HG03565 (cell line): ENCODE data around the gene SLC6A9.

Experiments used
- ATAC-seq: cut with Tn5 transposase; IDR thresholded peaks from one replicate; pipeline ENCODE4 v1.9.1; 2021; ENCODE audit warnings: mild to moderate bottlenecking, moderate library complexity; ENCODE audit not compliant: unreplicated experiment

Gene SLC6A9

GRCh38 chr1:44049839-44050238 is 18.6 kb upstream of the SLC6A9 start:
- ATAC-seq = no peak

GRCh38 chr1:44048532-44049215 is 17.4 kb upstream of the SLC6A9 start:
- ATAC-seq = no peak

- no peak for ATAC-seq
These were observed 15.9 kb upstream of the SLC6A9 start for GRCh38 chr1:44047131-44047530.

DNA sequence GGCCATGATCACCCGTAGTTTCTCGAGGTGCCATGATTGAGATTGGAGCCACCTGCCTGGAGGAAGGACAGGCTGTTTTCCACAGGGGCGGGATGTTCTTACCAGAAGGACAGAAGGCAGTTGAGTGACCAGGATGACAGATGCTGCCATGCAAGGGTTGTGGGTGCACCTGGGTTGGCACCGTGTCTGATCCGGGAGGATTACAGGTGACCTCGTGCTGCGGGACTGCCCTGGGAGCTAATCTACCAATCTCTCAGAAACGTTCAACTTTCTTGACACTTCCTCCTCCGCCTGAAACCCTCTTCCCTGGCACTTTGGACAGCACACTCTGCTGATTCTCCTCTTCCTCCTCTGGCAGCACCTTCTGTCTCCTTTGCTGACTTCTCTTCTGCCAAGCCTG is 13.8 kb upstream of the SLC6A9 start:
- no peak for ATAC-seq

DNA sequence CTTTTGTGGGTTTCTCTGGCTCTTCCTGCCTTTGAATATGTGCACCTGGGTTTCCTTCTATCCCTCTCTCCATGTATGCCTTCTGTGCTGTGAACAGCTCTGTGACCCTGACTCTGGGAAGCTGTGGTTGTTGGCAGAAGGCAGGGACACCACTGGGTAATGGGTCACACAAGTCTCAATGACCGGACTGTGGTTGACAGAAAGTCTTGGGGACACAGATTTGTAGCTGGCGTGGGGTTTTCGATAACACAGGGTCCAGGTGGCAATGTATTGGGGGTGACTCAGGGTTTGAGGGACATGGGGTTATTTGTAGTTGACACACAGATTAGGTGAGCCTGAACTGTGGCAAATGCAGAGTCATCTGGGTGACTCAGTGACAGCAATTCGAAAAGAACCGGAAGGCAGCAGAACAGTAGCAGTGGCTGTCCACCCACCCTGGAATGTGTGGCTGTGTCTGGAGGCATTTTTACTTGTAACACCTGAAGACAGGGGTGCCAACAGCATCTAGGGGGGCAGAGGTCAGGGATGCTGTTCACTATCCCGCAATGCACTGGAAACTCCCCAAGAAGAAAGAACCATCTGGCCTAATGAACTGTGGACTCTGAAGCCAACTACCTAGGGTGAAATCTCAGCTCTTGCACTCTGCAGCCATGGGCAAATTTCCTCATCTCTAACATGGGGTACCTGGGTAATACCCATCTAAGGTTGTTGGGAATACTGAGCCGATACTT is 13.0 kb upstream of the SLC6A9 start:
- no peak for ATAC-seq

GRCh38 chr1:44043176-44044070 is 12.2 kb upstream of the SLC6A9 start:
- no peak for ATAC-seq

- no peak for ATAC-seq
These were observed 9.6 kb upstream of the SLC6A9 start for GRCh38 chr1:44040846-44041245.

DNA sequence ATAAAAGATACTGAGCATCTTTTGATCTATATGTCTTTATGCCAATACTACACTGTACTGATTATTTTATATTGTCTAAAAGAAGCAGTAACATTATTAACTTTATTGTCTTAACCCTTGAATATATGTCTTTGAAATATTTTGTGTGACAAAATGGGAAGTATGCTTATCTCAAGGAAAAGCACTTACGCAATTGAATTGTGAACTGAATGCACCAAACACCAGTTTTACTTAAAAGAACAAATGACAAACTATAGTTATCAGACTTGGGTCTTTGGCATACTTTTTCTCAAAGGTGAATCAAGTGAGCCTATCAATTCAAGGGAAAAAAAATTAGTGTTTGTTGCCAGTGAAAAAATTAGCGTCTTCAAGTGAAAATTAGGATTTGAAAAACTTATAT is 9.2 kb upstream of the SLC6A9 start:
- no peak for ATAC-seq

DNA sequence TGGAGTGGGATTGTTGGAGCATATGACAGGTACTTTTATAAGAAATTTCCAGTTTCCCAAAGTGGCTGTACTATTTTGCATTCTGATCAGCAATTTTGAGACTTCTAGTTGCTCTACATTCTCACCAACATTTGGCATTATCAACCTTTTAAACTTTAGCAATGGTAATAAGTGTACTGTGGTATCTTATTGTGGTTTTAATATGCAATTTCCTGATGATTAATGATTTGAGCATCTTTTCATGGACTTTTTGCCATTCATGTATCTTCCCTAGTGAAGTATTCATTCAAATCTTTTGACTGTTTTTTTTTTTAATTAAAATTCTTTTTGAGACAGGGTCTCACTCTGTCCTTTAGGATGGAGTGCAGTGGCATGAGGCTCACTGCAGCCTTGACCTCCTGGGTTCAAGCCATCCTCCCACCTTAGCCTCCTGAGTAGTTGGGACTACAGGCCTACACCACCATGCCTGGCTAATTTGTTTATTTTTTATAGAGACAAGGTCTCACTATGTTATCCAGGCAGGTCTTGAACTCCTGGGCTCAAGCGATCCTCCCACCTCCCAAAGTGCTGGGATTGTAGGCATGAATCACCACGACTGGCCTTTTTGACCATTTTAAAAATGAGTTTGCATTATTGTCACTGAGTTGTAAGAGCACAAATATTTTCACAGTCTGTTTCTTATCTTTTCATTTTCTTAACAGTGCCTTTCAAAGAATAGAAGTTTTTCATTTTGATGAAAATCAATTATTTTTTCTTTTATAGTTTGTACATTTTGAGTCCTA is 7.8 kb upstream of the SLC6A9 start:
- ATAC-seq = no peak

GRCh38 chr1:44037154-44037553 is 5.9 kb upstream of the SLC6A9 start:
- ATAC-seq = no peak

DNA sequence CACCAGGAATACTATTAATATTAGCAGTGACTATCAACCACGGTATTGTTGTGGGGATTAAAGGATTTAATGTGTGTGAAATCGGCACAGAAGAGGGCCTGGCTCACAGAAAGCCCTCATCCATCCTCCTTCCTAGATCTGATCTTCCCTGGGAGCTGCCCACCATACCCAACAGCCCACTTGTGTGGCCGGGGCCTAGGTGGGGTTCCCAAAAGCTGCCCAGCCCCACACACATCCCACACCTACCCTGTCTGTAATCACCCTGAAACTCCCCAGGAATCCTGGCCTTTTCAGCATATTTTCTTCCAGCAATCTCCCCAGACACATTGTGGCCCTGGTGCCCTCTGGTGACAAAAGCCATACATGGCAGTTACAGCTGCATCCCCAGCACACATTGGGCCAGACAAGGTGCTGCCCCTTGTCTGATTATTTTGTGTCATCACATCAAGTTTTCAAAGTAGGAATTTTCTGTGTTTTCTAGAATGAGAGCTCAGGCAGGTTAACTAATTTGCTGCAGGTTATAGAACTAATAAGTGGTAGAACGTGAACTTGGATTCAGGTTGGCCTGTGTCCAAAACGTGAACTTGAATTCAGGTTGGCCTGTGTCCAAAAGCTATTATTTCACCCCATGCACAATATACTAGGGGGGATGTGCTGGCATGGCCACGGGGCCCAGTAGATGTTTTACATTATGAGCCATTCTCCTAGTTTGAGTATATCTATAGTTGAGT is 5.3 kb upstream of the SLC6A9 start:
- no peak for ATAC-seq

DNA sequence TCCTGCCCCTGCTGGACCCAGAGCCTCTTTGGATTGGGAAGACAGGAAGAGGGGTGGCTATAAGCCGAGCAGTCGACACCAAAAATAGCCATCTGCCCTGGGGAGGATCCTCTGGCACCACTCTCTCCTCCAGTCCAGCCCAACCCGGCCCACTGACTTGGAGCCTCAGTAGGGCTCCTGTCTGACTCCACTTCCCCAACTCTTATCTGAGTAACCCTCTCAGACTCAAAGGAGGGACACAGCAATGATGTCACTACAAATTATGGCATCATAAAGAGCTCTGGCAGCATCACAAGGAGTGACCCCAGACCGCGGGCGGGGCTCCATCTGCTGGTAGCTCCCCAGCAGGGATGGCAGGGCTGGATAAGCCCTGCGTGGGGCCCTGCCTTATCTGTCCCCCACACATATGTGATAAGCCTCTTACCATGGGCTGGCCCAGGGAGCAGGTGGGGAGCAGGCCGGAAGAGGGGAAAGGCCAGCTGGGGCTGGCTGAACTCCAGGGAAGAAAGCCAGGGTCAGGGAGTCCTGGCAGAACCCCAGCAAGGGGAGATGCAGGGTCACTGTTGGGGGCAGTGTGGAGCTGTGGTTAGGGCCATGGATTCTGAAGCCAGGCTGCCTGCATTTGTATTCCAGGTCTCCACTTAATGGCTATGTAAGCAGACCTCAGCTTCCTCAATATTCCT is 4.6 kb upstream of the SLC6A9 start:
- ATAC-seq = no peak

GRCh38 chr1:44034976-44035716 is 3.9 kb upstream of the SLC6A9 start:
- no peak for ATAC-seq

DNA sequence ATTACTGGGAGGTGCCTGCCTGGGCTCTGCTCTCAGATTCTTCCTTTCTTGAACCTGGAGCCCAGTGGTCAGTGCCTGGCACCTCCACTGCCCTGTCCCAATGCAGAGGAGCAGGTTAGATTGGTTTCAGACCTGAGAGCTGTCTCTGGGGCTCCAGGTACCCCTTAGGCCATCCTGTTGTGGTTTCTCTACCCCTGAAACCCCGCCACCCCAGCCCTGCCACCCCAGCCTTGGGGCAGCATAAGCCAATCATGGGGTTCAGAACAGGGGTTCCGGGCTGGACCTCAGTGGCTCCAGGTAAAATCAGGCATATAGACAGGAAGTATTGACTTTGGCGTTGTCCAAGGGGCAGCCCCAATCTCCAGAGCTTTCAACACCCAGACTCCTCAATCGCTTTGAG is 3.2 kb upstream of the SLC6A9 start:
- ATAC-seq = no peak

DNA sequence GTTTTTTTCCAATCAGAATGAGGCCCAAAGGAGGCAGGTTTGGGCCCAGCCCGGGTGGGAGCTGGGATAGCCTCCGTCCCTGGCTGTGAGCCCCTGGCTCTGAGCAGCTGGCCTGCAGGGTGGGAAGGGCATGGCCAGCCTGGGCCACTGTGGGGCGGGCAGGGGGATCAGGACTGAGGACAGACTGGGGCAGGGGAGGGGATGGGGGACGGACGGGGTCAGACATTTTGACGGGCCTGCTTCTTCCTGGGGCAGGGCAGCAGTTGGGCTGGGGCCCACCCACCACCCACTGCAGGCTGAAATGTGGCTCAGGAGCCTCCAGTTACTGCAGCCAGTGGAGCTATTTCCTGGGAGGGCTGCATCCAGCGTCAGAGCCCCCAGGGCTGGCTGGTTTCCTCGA is 2.5 kb upstream of the SLC6A9 start:
- ATAC-seq = no peak

- no peak for ATAC-seq
These were observed 1.8 kb upstream of the SLC6A9 start for GRCh38 chr1:44033041-44033575.

DNA sequence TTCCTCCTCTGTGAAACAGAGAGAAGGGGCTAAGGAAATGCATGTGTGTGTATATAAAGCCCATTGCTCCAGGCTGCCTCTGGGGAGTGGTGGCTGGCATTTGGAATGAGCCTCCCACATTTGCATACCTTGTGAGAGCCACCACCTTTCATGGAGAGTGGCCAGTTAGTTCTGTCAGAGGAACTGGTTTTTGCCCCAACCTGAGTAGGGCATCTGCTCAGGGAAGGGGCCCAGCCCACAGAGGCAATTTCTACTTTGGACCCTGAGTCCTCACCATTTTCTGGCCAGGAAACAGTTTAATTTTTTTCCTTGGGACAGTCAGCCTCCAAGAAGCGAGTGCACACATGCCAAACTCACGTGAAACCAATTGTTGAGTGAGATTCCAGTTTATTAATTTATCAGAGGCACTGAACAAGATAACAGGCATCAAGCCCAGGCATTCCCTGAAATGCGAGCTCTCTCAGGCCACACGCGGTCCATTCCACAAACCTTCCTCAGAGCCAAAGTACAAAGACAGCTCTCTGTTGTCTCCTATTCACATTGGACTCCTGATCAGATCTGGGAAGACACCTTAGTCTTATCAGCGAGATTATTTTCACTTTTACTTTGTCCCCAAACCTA is 1.0 kb upstream of the SLC6A9 start:
- ATAC-seq = no peak

GRCh38 chr1:44030605-44031251 is 534 bp downstream of the SLC6A9 start:
- ATAC-seq = peak; percentile 13
